Activated naive CD8-positive, alpha-beta T cell (primary cell): ENCODE data around the gene BZW2.
A peak's percentile ranks its signal among the peaks of the same experiment; 100 is the strongest.

Experiments used
- H3K27ac Mint-ChIP-seq: one replicate; pipeline ENCODE4 v1.8.0; 2021; ENCODE audit warnings: mixed read lengths
- H3K27me3 Mint-ChIP-seq: one replicate; pipeline ENCODE4 v1.8.0; 2021; ENCODE audit warnings: mixed read lengths
- H3K36me3 Mint-ChIP-seq: one replicate; pipeline ENCODE4 v1.8.0; 2021; ENCODE audit warnings: mixed read lengths
- H3K4me1 Mint-ChIP-seq: one replicate; pipeline ENCODE4 v1.8.0; 2021; ENCODE audit warnings: low read depth, mixed read lengths
- H3K4me3 Mint-ChIP-seq: one replicate; pipeline ENCODE4 v1.8.0; 2021; ENCODE audit warnings: mild to moderate bottlenecking, mixed read lengths
- H3K9me3 Mint-ChIP-seq: one replicate; pipeline ENCODE4 v1.8.0; 2021; ENCODE audit warnings: low read depth, mixed read lengths

The BZW2 gene

DNA sequence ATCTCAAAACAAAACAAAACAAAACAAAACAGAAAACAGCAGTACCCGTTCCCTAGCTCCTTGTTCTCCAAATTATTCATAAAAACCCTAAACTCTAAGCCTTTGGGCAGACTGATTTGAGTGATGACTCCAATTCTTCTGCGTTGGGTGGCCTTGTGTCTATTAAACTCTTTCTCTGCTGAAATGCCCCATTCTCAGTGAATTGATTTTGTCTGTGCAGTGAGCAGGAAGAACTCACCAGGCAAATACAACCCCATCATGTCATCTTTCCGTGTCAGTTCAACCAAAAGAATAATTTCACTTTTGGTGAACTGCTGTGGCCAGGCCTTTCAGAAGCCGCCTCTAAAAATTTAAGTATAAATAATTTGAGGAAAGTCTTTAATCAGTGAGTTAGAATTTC is 89.0 kb downstream of the BZW2 start:
- Mint-ChIP-seq H3K27ac (no peak overlapping the region), H3K27me3 (no peaks in the 10 kb centered on the region), H3K36me3 (peaks cover 8% of the 10 kb centered on the region), H3K4me3 (no peak overlapping the region), H3K9me3 (no peaks in the 10 kb centered on the region), H3K4me1 (no peaks in the 10 kb centered on the region)

DNA sequence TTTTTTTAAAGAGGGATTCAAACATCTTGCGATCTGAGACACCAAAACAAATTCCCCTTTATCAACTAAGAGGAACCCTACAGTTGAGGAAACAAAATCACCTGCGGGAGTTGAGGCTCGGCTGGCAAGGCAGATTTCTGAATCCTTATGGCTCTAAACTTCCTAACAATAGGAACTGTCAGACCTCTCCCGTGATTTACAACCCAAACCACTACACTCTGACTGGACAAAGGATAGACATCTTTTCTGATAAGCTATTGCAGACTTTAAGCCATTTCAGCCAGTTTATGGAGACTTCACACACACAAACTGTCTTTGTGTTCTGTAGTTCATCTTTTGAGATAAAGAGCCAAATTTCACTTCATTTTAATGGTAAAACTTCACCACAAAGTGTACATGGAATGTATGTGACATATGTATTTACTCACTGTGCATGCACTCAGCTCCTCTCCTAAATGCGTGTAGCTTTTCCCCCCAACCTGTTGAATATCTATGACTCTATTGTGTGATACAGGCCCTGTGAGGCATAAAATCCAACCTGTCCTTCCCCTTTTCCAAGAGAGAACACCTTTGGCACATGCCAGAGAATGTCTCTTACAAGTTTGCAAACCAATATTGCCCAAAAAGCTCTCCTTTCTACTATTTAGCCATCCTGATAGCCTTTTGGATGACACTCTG is 92.2 kb downstream of the BZW2 start:
- H3K27ac Mint-ChIP-seq: no peak overlapping the region
- no peaks in the 10 kb centered on the region for H3K27me3 Mint-ChIP-seq
- no peaks in the 10 kb centered on the region for H3K9me3 Mint-ChIP-seq
- no peaks in the 10 kb centered on the region for H3K4me1 Mint-ChIP-seq
- peaks cover 6% of the 10 kb centered on the region for H3K36me3 Mint-ChIP-seq
- no peak overlapping the region for H3K4me3 Mint-ChIP-seq

DNA sequence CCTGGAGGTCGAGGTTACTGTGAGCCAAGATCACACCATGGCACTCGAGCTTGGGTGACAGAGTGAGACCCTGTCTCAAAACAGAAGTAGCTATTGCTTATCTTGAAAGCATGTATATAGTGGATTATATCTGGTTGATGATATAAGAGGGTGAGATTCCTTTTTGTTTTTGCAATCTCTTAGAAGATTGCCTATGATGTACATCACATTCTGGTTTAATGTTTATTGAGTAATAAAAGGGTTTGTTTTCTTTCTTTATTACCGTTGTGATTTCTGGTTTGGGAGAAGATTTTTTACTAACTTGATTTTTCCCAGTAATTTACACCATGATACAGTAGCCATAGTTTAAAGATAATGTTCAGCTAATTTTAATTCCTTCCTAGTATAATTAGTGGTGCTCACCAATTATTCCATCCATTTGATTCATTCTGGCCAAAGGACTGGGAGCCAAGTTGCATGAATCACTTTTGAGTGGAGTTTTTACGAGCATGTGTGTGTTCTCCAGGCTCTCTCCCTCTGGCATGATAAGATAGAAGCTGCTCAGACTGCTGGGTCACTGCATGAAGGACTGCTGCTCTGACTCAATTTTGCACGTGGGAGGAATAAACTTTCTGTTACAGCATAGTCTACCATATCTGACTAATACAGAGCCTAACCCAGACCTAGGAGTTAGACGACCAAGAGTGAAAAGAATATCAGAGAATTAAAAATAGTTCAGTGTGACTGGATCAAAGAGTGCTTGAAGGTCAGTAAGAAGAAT is 94.1 kb downstream of the BZW2 start:
- Mint-ChIP-seq H3K4me1 (no peaks in the 10 kb centered on the region), H3K4me3 (no peak overlapping the region)

DNA sequence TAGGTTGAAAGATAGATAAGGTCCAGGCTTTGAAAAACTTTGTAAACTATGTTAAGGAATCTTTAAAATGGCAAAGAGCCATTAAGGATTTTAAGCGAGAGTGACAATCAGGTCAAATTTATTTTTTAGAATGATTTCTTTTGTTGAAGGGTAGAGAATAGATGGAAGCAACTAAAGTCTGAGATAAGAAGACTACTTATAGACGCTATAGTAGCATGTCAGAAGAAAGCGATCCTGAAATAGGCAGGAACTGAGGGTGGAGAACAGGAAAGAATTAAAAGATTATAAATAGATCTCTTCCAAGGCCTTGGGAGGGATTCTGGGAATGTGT is 94.6 kb downstream of the BZW2 start:
- Mint-ChIP-seq H3K27me3 (no peaks in the 10 kb centered on the region), H3K36me3 (no peaks in the 10 kb centered on the region), H3K9me3 (no peaks in the 10 kb centered on the region), H3K27ac (no peak overlapping the region), H3K4me3 (no peak overlapping the region), H3K4me1 (no peaks in the 10 kb centered on the region)

More for the DNA sequence above, 94.1 kb downstream of the BZW2 start:
- Mint-ChIP-seq H3K9me3 (no peaks in the 10 kb centered on the region), H3K27ac (no peak overlapping the region), H3K27me3 (no peaks in the 10 kb centered on the region), H3K36me3 (no peaks in the 10 kb centered on the region)

DNA sequence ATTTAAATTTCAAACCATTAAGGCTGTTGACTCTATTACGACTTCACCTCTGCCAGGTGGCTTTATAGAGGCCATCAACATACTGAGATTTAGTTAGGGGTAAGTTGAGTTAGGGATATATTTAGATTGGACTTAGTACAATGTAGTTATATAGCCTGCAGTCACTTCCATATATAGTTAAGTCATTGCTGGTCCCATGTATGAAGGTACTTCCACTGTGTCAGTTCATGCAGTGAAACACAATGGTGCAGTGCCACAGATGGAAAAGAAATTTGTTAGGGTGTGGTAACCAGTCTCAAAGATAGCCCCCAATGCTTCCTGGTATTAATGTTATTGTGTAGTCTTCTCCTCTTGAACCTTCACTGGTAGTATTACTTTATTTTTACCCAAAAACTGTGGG is 95.0 kb downstream of the BZW2 start:
- H3K27me3 Mint-ChIP-seq: no peaks in the 10 kb centered on the region
- H3K36me3 Mint-ChIP-seq: no peaks in the 10 kb centered on the region
- no peaks in the 10 kb centered on the region for H3K4me1 Mint-ChIP-seq
- H3K4me3 Mint-ChIP-seq: no peak overlapping the region
- H3K27ac Mint-ChIP-seq: no peak overlapping the region
- H3K9me3 Mint-ChIP-seq: no peaks in the 10 kb centered on the region

DNA sequence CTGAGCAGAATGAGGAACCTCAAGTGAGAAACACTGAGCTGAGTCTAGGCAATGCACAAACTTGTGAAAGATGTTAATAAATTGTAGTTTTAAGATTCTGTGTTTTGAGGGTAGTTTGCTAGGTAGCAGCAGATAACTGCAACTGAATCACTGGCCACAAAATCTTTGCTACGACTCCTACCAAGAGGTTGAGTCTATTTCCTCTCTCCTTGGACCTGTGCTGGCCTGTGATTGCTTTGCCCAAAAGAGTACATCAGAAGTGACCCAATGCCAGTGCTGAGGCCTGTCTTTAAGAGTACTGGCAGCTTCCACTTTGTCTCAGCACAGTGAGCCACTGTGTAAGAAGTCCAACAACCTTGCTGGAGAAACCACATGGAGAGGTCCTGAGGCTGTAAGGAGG is 95.7 kb downstream of the BZW2 start:
- Mint-ChIP-seq H3K36me3 (no peaks in the 10 kb centered on the region), H3K4me3 (no peak overlapping the region)

DNA sequence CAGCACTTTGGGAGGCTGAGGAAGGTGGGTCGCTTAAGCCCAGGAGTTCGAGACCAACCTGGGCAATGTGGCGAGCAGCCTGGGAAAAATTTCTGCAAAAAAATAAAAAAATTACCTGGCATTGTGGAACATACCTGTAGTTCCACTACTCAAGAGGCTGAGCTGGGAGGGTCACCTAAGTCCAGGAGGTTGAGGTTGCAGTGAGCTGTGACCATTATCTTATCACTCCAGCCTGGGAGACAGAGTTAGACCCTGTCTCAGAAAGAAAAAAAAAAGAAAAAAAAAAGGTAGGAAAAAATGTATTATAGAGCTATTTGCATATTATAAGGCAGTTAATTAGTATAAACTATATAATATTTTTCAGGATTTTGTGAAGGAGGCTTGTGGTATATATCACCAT is 96.6 kb downstream of the BZW2 start:
- Mint-ChIP-seq H3K4me3 (no peak overlapping the region), H3K27me3 (peaks cover 2% of the 10 kb centered on the region), H3K36me3 (no peaks in the 10 kb centered on the region), H3K4me1 (no peaks in the 10 kb centered on the region), H3K27ac (no peak overlapping the region), H3K9me3 (no peaks in the 10 kb centered on the region)

More for the DNA sequence above, 95.7 kb downstream of the BZW2 start:
- H3K9me3 Mint-ChIP-seq: no peaks in the 10 kb centered on the region
- H3K27ac Mint-ChIP-seq: no peak overlapping the region
- no peaks in the 10 kb centered on the region for H3K27me3 Mint-ChIP-seq
- no peaks in the 10 kb centered on the region for H3K4me1 Mint-ChIP-seq

DNA sequence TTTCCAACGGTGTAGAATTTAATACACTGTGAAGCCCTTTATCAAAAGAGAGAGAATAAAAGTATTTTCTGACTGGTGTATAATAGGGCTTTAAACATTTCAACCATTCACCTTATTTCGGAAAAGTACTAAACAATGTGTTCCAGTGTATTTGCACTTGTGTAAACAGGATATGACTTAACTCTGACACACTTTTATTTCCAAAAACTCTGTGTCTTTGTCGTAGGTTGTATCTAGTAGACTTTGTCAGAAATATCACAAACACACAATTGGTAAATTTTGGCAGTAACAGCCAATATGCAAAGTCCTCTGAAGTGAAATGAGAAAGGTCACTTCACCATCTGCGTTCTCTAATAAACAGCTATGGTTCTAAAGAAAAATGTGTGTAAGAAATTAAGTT is 97.3 kb downstream of the BZW2 start:
- Mint-ChIP-seq H3K4me1 (no peaks in the 10 kb centered on the region), H3K27me3 (peaks cover 2% of the 10 kb centered on the region), H3K9me3 (no peaks in the 10 kb centered on the region)

DNA sequence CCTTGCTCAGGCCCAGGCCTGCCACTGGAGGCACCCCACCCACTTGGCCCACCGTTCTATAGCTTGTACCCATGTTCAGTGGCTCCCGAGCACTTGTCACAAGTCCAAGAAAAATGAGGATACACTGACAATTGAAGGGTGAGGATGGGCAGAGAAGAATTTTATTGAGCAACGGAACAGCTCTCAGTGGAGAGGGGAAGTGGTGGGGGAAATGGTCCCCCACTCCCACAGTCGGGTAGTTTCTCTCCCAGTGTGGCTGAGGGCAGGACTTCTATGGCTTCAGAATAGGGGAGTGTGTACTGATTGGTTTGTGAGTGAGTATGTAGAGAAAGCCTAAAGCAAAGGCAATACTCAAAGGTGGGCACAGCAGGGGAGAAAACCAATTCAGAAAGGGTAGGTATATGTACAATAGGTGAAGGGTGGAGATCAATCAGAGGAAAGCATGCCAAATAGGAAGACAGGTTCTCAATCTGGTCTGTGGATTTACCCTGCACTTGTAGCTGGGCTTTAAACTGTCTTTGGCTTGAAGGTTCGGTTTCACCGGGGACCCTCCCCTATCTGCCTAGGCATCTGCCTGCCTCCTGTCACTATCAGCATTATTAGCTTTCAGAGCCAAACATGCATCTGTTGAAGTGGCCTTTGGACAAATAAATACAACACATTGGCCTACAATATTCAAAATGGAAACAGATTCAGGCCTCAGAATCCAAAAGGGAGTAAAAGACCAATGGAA is 98.7 kb downstream of the BZW2 start:
- no peaks in the 10 kb centered on the region for H3K4me1 Mint-ChIP-seq

More for the DNA sequence above, 97.3 kb downstream of the BZW2 start:
- Mint-ChIP-seq H3K4me3 (no peak overlapping the region), H3K27ac (no peak overlapping the region), H3K36me3 (no peaks in the 10 kb centered on the region)

DNA sequence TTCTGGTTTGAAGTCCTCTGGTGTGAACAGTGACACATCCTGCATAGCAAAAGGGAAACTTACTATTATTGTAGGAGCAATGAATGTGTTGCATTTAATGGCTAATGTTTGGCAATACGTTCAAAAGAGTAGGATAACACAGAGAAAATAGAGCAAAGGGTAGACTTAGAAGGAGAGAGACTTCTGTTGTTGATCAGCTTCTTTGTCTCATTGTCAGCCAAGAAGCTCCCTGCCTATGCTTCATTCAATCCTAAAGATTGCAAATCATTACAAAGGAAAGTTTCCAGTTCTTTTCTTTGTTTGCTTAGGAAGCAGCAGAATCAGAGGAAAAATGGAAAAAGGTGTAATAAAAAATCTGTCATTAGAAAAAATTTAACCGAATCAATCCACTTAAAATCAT is 99.7 kb downstream of the BZW2 start:
- H3K4me1 Mint-ChIP-seq: no peaks in the 10 kb centered on the region
- no peak overlapping the region for H3K4me3 Mint-ChIP-seq
- H3K36me3 Mint-ChIP-seq: no peaks in the 10 kb centered on the region
- H3K27me3 Mint-ChIP-seq: peaks cover 2% of the 10 kb centered on the region
- no peaks in the 10 kb centered on the region for H3K9me3 Mint-ChIP-seq
- no peak overlapping the region for H3K27ac Mint-ChIP-seq

More for the DNA sequence above, 98.7 kb downstream of the BZW2 start:
- Mint-ChIP-seq H3K9me3 (no peaks in the 10 kb centered on the region), H3K4me3 (no peak overlapping the region), H3K27me3 (peaks cover 2% of the 10 kb centered on the region), H3K27ac (no peak overlapping the region), H3K36me3 (no peaks in the 10 kb centered on the region)

DNA sequence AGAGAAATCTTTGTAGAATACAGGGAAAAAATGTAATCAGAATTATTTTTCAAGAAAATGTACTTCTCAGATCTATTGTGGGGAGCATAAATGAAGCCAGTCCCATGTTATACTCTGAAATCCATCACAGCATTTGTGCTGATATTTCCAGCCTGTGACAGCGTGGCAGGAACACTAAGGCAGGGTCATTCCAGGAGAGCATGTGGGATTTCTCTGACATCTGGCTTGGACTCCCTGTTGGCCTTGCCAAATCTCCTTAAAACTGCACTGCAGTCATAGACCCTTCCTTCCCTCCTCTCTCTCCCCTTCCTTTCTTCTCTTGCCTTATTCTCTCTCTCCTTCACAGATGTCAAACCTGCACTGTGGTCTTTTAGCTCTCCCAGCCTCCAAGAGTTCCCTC is 101.1 kb downstream of the BZW2 start:
- no peaks in the 10 kb centered on the region for H3K9me3 Mint-ChIP-seq
- no peaks in the 10 kb centered on the region for H3K4me1 Mint-ChIP-seq
- peaks cover 2% of the 10 kb centered on the region for H3K27me3 Mint-ChIP-seq
- no peak overlapping the region for H3K27ac Mint-ChIP-seq
- no peaks in the 10 kb centered on the region for H3K36me3 Mint-ChIP-seq
- H3K4me3 Mint-ChIP-seq: no peak overlapping the region

DNA sequence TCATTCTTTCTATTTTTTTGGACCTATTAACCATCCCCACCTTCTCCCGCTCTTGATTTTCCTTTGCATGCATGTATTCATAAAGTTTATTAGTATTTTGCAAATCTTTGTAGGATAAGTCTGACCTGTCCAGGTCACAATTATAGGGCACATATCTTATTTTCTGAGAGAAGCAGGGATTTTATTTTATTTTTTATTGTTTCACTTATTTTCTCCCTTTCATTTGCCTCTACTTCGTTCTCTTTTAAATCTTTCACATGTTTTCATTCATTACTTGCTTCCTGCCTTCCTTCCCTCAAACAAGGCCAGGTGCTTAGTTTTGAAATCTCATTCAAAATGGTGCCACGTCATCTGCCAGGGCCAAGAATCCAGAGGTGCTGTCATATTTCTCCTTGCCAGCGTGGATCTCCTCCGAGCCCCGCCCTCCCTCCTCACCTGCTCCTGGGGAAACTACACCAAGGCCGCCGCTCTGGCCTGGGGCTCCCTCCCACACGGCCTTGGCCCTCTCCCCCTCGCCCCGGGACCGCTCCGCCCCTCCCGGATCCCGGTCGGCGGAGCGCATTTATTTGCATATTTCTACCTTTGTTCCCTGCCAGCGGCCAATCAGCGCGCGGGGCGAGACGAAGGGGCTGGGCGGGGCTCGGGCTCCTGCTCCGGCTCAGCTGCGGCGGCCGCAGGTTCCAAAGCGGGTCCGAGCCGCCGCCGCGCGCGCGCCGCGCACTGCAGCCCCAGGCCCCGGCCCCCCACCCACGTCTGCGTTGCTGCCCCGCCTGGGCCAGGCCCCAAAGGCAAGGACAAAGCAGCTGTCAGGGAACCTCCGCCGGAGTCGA is 107.3 kb downstream of the BZW2 start, which contains the start of gene TSPAN13:
TSPAN13 (plus strand) TSS at position 654 of the 830 bp plus-strand sequence. CDS start 213 bp downstream, outside the sequence.
- no peaks in the 10 kb centered on the region for H3K9me3 Mint-ChIP-seq
- peak within 1 kb of the TSS; percentile 86 for H3K4me3 Mint-ChIP-seq
- H3K36me3 Mint-ChIP-seq: no peaks in the 10 kb centered on the region
- H3K27me3 Mint-ChIP-seq: peaks cover 14% of the 10 kb centered on the region
- peaks cover 11% of the 10 kb centered on the region for H3K4me1 Mint-ChIP-seq
- H3K27ac Mint-ChIP-seq: no peak within 1 kb of the TSS

DNA sequence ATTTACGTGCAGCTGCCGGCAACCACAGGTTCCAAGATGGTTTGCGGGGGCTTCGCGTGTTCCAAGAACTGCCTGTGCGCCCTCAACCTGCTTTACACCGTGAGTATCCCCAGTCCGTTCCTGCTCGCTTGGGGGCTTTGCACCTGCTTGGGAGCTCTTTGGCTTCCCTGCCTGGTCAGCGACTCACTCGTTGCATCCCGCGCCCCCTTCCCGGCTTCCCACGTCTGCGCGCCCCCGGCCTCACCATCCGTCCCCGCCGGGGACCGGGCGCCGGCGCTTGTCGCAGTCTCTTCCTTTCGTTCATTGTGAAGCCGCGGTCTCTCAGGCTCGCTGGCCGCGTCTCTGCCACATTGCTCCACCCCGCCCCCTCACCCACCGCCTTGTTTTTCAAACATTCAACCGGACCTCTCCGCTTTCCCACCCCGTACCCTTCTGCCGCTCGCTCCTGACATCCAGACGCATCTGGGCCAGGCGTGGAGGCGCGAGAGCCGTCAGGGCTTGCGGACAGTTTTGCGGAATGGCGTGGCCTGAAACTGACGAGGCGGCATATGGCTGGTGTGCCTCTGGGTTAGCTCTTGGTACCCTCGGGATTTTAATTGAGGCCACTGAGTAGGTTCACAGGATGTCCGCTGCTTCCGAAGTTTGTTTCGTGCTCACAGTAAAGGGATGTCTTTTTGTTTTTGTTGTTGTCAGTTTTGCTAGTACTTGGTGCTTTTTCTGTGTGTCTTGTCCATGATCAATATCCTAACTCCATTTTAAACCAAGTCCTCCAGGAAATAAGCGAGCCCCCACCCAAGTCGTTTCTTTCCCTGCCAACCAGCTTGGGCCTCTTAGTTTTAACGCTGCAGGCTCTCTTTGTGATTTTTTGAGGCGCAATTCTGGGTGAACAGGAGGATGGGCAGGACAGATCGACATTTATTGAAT is 108.2 kb downstream of the BZW2 start:
- Mint-ChIP-seq H3K27ac (no peak overlapping the region), H3K9me3 (no peaks in the 10 kb centered on the region), H3K4me1 (peaks cover 11% of the 10 kb centered on the region), H3K4me3 (peak overlapping the region; percentile 86), H3K27me3 (peaks cover 14% of the 10 kb centered on the region), H3K36me3 (no peaks in the 10 kb centered on the region)

DNA sequence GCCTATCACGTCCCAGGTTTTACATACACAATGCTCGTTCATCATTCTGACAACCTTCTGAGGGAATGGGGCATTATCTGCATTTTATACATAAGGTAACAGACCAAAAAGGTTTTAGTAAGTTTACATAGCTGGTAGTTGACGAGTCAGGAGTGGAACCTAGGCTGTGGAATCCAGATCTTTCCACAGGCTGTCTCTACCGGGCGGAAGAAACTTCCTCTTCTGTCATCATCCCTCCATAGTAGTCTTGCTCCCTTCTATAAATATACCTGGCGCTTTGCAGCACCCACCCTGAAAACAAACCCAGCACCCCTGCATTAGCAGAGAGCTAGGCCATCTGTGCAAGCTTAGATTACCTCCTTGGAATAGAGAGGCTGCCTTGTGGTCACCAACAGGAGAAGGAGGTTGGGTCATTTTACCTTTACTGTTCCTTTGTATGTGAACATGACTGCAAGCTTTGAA is 108.9 kb downstream of the BZW2 start:
- H3K27ac Mint-ChIP-seq: no peak overlapping the region
- H3K9me3 Mint-ChIP-seq: no peaks in the 10 kb centered on the region
- H3K27me3 Mint-ChIP-seq: peaks cover 14% of the 10 kb centered on the region
- peak overlapping the region; percentile 86 for H3K4me3 Mint-ChIP-seq
- H3K4me1 Mint-ChIP-seq: peaks cover 11% of the 10 kb centered on the region
- peaks cover 2% of the 10 kb centered on the region for H3K36me3 Mint-ChIP-seq
